NT2/D1 (cell line): ENCODE results near the gene IDH3G.

Experiments
- YY1 ChIP-seq: IDR thresholded peaks from 2 replicates; pipeline ENCODE4 v1.6.1; 2011; ENCODE audit not compliant: insufficient read length, insufficient read depth
- ZNF274 ChIP-seq: IDR thresholded peaks from 2 replicates; pipeline ENCODE4 v1.6.1; 2011; ENCODE audit warnings: mild to moderate bottlenecking, low read depth, low read length

DNA sequence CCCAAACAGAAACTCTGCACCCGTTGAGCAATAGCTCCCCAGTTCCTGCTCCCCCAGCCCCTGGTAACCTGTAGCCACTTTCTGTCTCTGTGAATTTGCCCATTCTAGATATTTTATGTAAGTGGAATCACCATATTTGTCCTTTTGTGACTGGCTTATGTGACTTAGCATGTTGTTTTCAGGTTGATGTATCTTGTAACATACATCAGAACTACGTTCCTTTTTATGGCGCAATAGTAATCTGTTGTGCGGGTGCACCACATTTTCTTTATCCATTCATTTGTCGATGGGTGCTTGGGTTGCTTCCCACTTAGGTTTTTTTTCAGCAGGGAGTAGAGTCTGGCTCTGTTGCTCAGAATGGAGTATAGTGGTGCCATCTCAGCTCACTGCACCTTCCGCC, 42.7 kb upstream of the IDH3G start:
- TF ChIP-seq YY1 (no peak), ZNF274 (no peak)
